ENCODE measurements around the gene GNS. TPM values are rescaled to one million over a fixed set of nuclear protein-coding genes. Genes with fewer than 3 reads are reported as not detected.

Gene GNS
- total RNA-seq, 1 experiment from 2014 or later, result 74.9 TPM

- H3K4me3 ChIP-seq, result no peak overlapping the region
- peaks cover 14% of the 10 kb centered on the region; the same call in 1 of the 2 replicates for H3K36me3 ChIP-seq (ENCODE audit: low read depth)
- ChIA-PET CTCF (no interaction called here), POLR2A (ENCODE audit: unreplicated experiment) (no interaction called here)
- no TSS peak for BruUV-seq (replicated peaks)
- no peak overlapping the region for H3K4me2 ChIP-seq
- no peak for DNase-seq
- no peaks in the 10 kb centered on the region for H3K9me3 ChIP-seq (ENCODE audit: insufficient read depth, low read depth)
- H3K27ac ChIP-seq, result no peak overlapping the region
- no peak overlapping the region for H2AFZ ChIP-seq
- peaks cover 6% of the 10 kb centered on the region for H3K79me2 ChIP-seq (ENCODE audit: low read depth)
- intact Hi-C loops (cut with micrococcal nuclease; ENCODE audit: unreplicated experiment), result no loop called here
- no peaks in the 10 kb centered on the region for H4K20me1 ChIP-seq (ENCODE audit: insufficient read depth)
- peaks cover 13% of the 10 kb centered on the region for H3F3A ChIP-seq (ENCODE audit: insufficient read depth, low read depth)
- peaks cover 10% of the 10 kb centered on the region for H3K4me1 ChIP-seq (replicated peaks; ENCODE audit: insufficient read depth)
- H3K9me2 ChIP-seq (ENCODE audit: insufficient read depth), result no peaks in the 10 kb centered on the region
- no peaks in the 10 kb centered on the region for H3K27me3 ChIP-seq (ENCODE audit: insufficient read depth, low read depth)
- no peak for TF ChIP-seq EZH2 (IDR thresholded peaks at IDR 0.05; ENCODE audit: low read depth)
- no peak for TF ChIP-seq CTCF (conservative IDR thresholded peaks at IDR 0.05)
Measured at GRCh38 chr12:64688715-64689114, 70.5 kb downstream of the GNS start.

GRCh38 chr12:64688219-64688618 lies 71.0 kb downstream of the GNS start:
- TF ChIP-seq CTCF (conservative IDR thresholded peaks at IDR 0.05) (no peak), EZH2 (IDR thresholded peaks at IDR 0.05; ENCODE audit: low read depth) (no peak)
- Histone ChIP-seq H3K27ac (no peak overlapping the region), H3K4me1 (replicated peaks; ENCODE audit: insufficient read depth) (peaks cover 10% of the 10 kb centered on the region), H3K9me2 (ENCODE audit: insufficient read depth) (no peaks in the 10 kb centered on the region), H3K4me2 (no peak overlapping the region), H3F3A (ENCODE audit: insufficient read depth, low read depth) (peaks cover 13% of the 10 kb centered on the region), H3K27me3 (ENCODE audit: insufficient read depth, low read depth) (no peaks in the 10 kb centered on the region), H3K36me3 (ENCODE audit: low read depth) (peaks cover 14% of the 10 kb centered on the region; the same call in 1 of the 2 replicates), H3K79me2 (ENCODE audit: low read depth) (peaks cover 11% of the 10 kb centered on the region), H2AFZ (no peak overlapping the region), H3K9me3 (ENCODE audit: insufficient read depth, low read depth) (no peaks in the 10 kb centered on the region), H3K4me3 (no peak overlapping the region), H4K20me1 (ENCODE audit: insufficient read depth) (no peaks in the 10 kb centered on the region)
- ChIA-PET POLR2A (ENCODE audit: unreplicated experiment) (no interaction called here), CTCF (no interaction called here)
- DNase-seq, result no peak
- intact Hi-C loops (cut with micrococcal nuclease; ENCODE audit: unreplicated experiment), result no loop called here
- BruUV-seq (replicated peaks), result no TSS peak

- peaks cover 13% of the 10 kb centered on the region for H3F3A ChIP-seq (ENCODE audit: insufficient read depth, low read depth)
- H3K9me2 ChIP-seq (ENCODE audit: insufficient read depth), result no peaks in the 10 kb centered on the region
- H3K4me3 ChIP-seq, result no peak overlapping the region
- peaks cover 14% of the 10 kb centered on the region; the same call in 1 of the 2 replicates for H3K36me3 ChIP-seq (ENCODE audit: low read depth)
- POLR2A ChIA-PET (ENCODE audit: unreplicated experiment), result no interaction called here
- peaks cover 10% of the 10 kb centered on the region for H3K4me1 ChIP-seq (replicated peaks; ENCODE audit: insufficient read depth)
- H3K79me2 ChIP-seq (ENCODE audit: low read depth), result peaks cover 15% of the 10 kb centered on the region
- CTCF ChIA-PET, result no interaction called here
- DNase-seq, result no peak
- H3K9me3 ChIP-seq (ENCODE audit: insufficient read depth, low read depth), result no peaks in the 10 kb centered on the region
- no peak overlapping the region for H3K27ac ChIP-seq
- intact Hi-C loops (cut with micrococcal nuclease; ENCODE audit: unreplicated experiment), result no loop called here
- no peak overlapping the region for H3K4me2 ChIP-seq
- BruUV-seq (replicated peaks), result no TSS peak
- TF ChIP-seq CTCF (conservative IDR thresholded peaks at IDR 0.05), result no peak
- TF ChIP-seq EZH2 (IDR thresholded peaks at IDR 0.05; ENCODE audit: low read depth), result no peak
- no peak overlapping the region for H2AFZ ChIP-seq
- H3K27me3 ChIP-seq (ENCODE audit: insufficient read depth, low read depth), result no peaks in the 10 kb centered on the region
- H4K20me1 ChIP-seq (ENCODE audit: insufficient read depth), result no peaks in the 10 kb centered on the region
Measured at GRCh38 chr12:64687816-64688215, 71.4 kb downstream of the GNS start.

Measured in PC-9 (cell line).